ENCODE data around the gene SLC9A9.
A peak's percentile ranks its signal among the peaks of the same experiment; 100 is the strongest.
"Not testable (repeated sequence)": the region's sequence is repeated elsewhere in the genome, so short reads cannot be mapped to it uniquely, and the experiment has no call there.

The SLC9A9 gene

DNA sequence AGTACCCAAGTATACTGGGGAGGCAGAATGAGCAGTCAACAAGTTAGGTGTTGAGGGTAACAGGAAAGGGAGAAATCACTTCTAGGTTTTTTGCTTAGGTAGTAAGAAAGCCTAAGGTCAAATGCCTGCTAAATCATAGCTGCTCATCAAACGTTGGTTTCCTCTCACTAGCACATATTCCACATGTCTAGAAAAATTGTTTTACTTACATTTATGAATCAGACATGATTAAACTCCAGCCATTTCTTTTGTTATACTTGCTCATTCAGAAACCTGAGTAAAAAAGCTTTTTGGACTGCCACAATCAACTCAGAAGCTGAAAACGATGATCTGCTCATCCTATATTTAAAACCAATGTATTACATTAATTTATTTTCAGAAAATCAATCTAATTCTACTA lies 40.2 kb downstream of the SLC9A9 start:
- DNase-seq = no peak

- no peak for DNase-seq
Measured at GRCh38 chr3:143806038-143806437, 42.2 kb downstream of the SLC9A9 start.

DNA sequence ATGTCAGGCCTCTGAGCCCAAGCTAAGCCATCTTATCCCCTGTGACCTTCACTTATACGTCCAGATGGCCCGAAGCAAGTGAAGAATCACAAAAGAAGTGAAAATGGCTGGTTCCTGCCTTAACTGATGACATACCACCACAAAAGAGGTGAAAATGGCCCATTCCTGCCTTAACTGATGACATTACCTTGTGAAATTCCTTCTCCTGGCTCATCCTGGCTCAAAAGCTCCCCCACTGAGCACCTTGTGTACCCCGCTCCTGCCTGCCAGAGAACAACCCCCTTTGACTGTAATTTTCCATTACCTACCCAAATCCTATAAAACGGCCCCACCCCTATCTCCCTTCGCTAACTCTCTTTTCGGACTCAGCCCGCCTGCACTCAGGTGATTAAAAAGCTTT lies 42.8 kb downstream of the SLC9A9 start:
- not testable (repeated sequence) for DNase-seq

- not testable (repeated sequence) for DNase-seq
Measured at GRCh38 chr3:143801046-143801445, 47.2 kb downstream of the SLC9A9 start.

DNA sequence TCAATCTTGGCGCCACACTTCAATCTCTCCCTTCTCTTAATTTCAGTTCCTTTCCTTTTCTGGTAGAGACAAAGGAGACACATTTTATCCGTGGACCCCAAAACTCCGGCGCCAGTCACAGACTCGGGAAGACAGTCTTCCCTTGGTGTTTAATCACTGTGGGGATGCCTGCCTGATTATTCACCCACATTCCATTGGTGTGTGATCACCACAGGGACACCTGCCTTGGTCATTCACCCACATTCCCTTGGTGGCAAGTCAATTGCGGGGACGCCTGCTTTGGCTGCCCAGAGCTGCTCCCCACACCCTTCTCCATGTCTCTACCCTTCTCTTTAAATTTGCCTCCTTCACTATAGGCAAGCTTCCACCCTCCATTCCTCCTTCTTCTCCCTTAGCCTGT lies 50.1 kb downstream of the SLC9A9 start:
- not testable (repeated sequence) for DNase-seq

GRCh38 chr3:143795874-143796273 lies 52.4 kb downstream of the SLC9A9 start:
- DNase-seq = no peak

DNA sequence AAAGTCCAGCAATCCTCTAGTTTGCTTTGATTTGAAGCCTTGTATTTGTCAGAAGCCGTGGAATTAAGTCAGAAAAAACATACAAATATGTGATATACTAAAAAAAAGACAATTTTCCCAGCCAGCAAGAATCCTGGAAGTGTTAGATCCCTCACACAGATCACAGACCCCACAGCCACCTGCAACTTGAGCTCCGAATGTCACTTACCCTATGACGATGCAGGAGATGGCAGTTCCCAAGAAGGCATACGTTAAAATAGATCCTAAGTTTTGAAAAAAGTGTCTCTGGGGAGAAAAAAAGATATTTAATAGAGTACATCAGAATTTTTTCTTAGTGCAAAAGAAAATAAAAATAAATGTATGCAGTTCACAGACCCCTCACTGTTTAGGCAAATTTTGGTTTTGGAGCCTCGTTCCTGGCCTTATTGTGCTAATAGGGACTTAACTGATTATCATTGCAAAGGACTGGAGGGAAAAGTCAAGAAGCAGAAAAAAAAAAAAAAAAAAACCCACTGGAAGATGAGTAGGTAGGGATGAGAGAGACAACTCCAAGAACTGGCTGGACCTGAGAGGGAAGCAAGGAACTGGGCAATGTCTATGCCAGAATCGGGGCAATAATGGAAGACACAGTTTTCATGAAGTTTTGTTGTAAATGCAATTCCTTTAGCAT lies 53.3 kb downstream of the SLC9A9 start:
- DNase-seq = no peak

GRCh38 chr3:143793971-143794370 lies 54.3 kb downstream of the SLC9A9 start:
- no peak for DNase-seq

DNA sequence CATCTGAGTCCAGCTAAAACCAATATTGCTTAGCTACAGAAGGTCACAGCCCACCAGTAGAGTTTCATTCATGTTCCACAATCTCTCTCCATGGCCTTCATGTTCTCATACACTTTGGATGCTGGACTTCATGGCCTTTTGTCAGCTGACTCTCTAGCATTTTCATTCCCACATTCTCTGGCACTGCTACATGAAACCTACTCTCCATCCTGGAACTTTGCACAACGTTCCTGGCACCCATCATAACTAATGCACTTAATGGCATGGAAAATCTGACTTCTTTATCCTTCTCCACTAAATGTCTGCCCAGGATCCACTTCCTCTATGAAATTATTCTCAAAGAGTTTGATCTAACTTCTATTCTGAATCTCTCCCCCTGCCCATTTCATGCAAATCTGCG lies 56.9 kb downstream of the SLC9A9 start:
- DNase-seq = no peak

- no peak for DNase-seq
Measured at GRCh38 chr3:143786219-143787191, 61.8 kb downstream of the SLC9A9 start.

- no peak for DNase-seq
Measured at GRCh38 chr3:143784446-143784845, 63.8 kb downstream of the SLC9A9 start.

DNA sequence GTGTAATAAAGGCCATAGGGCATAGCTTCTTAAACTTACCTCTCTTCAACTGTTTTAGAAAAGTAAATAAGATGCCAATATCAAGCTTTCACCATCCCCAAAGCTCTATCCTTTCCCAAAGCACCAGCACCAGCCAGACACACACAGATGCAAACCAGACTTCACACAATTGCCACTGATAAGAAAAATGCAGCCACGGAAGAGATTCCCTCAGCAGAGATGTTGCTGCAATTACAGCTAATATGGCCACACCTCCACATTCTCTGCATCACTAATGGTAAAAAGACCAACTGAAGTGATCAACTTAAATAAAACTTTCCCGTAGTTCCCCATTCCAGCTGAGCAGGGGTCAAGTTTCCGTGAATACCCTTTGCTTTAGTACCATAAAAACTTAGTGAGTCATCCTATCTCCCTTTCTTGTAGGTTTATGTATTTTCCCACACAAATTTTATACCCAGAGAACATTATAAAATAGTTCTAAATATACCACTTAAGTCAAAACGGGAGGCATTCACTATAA lies 64.4 kb downstream of the SLC9A9 start:
- no peak for DNase-seq

DNA sequence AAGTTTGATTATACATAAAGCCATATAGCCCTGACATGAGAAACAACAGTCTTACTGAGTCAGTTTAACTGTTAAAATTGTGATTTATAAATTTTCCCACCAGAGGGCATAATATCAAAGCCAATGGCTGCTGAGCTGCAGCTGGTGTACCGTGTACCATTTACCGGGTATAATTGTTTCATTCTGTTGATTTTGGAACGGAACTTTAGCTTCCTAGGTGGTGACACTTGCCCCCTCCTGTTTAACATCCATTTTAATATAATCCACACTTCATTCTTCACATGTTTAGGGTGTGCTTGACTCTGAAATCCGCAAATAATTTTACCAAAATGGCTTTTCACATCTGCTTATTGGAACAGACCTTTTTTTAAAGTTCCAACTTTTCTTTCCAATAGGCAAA lies 72.8 kb downstream of the SLC9A9 start:
- peak; percentile 44 for DNase-seq

DNA sequence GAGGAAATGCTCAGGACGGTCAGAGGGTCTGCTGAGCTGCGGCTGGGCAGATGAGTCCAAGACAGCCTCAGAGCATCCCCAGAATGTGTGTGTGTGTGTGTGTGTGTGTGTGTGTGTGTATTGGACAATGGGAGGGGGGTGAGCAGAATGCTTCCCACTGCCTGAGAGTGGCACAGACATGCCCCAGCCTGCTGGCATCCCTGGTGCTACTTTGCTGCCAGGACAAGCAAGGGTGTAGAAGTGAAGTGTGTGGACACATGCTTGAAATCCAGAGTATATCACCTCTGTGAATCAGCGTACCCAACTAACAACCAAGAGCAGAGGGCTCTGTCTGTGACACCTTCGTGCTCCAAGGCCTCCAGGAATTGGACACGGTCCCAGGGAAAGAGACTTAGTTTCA lies 76.3 kb downstream of the SLC9A9 start:
- DNase-seq = no peak

DNA sequence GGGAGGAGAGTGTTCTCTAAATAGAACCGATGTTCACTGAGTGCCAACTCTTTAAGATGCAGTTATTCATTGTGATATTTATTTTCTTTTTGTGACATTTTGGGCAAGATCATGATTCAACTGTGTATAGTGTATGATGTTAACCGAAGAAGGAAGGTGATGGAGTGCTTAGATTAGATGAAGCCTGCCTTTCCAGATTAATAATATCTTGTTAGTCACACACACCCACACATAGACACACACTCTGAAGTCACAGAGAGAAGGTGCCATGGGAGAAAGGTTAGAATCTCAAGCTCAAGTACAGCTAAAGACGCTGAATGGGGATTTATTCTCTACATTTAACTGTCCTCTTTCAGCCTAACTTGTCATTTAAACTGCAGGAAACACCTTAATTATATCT lies 77.0 kb downstream of the SLC9A9 start:
- DNase-seq = no peak

GRCh38 chr3:143770391-143770790 lies 77.9 kb downstream of the SLC9A9 start:
- DNase-seq = no peak

DNA sequence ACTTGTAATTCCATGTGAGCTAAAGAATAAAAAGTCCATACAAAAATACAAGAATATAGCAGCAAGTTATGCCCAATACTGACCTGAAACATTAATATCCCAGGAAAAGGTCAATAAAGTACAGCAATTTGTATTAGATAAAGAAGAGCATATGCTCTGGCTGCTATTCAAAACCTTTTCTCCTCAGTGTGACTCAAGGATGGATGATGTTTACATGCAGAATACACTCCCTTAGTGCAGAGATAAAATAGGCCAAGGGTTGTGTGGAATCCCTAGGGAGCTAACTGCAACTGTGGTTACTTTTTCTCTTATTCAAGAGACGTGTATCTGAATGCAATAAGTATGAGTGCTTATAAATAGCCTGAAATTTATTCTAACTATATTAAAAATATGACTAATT lies 78.7 kb downstream of the SLC9A9 start:
- DNase-seq = peak; percentile 31

DNA sequence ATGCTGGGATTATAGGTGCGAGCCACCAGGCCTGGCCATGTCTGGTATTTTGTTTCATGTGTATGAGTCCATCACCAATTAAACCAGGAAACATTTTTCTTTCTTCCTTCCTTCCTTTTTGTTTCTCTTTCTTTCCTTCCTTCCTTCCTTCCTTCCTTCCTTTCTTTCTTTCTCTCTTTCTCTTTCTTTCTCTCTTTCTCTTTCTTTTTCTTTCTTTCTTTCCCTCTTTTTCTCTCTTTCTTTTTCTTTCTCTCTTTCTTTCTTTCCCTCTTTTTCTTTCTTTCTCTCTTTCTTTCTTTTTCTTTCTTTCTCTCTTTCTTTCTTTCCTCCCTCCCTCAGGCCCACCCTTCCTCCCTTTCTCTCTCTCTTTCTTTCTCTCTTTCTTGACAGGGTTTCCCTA lies 83.4 kb downstream of the SLC9A9 start:
- no peak for DNase-seq

GRCh38 chr3:143763564-143764162 lies 84.6 kb downstream of the SLC9A9 start:
- no peak for DNase-seq

DNA sequence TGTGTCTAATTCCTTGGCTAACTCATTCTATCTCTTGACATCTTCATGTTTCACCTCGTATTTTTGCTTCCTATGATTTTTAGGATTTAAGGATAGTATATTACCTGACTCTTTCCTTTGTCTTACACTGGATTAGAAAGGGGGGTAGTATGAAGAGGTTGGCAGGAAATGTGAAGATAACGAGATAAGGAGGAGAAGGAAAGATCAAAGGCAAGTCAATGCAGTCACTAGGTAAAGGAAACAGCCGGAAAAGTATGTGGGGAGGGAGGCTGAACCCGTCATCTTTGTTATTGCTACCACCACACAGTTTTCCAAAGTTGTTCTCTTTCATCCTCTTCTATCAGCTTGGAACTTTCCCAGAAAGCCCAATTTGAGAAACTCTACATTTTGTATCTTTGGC lies 90.6 kb downstream of the SLC9A9 start:
- DNase-seq = no peak

DNA sequence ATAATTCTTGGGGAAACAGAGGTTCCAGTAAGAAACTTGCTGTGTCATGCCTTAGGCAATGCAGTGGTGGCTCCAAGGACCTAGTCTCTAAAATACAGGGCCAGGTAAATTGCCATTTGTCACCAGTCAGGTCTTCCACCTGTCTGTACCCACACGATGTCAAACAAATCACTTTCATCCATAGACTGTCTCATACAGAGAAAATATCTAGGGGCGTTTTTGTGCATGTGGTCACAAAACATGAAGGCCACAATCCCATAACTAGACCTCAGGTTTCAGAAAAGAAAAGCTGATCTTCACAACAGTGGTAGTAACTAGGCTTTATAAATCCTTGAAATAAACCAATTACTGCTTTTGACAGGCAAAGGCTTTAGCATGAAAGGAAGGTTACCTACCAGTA lies 92.3 kb downstream of the SLC9A9 start:
- DNase-seq = no peak

DNA sequence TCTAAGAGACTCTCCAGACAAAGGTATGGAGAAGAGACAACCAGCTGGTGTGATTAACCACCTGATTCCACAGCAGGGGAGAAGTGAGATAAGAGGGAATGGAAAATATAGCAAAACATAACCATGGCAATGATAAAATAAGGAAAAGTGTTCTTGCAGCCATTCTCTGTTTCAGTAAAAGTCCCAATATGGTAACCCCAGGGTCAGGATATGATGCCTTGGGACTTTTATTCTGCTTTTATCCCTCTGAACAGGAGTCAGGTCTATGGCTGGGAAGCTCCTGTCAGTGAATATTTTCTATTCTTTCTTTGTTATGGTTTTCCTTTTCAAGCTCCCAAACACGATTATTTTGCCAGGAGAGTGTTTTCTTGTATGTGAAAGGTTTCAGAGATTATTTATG lies 94.2 kb downstream of the SLC9A9 start:
- no peak for DNase-seq

DNA sequence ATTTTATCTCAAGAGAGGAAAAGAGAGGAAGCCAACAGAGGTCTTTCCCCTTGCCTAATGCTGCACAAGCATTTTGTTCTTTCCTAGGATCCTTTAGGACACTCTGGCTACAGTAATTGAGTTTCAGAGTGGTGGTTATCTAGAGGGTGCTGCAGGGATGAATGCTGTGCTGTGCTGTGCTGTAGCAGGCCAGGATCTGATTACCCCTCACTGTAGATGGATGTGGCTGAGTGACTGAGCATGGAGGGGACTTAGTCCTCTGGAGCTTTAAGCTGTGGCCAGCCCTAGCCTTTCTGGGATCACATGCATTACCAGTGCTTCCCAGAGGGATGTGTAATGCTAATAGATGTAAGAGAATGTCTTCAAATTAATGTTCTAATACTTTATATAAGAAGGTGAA lies 94.8 kb downstream of the SLC9A9 start:
- DNase-seq = no peak

- DNase-seq = no peak
Measured at GRCh38 chr3:143753006-143753405, 95.3 kb downstream of the SLC9A9 start.
